OCI-LY3 (cell line): ENCODE measurements around the gene CUL9.

Source experiments
- EZH2phosphoT487 ChIP-seq: fragments of 200-600 bp; shearing (Covaris generic); IDR thresholded peaks from 2 replicates; pipeline ENCODE4 v1.6.1; 2018; ENCODE audit warnings: antibody characterized with exemption, mixed run types, low read depth
- TF ChIP-seq, protein P1 (sequence below): fragments of 200-600, 300-600 bp; sonication (generic); IDR thresholded peaks from 2 replicates; pipeline ENCODE4 v1.5.1; 2014; ENCODE audit warnings: antibody characterized with exemption, low read length, low read depth

DNA sequence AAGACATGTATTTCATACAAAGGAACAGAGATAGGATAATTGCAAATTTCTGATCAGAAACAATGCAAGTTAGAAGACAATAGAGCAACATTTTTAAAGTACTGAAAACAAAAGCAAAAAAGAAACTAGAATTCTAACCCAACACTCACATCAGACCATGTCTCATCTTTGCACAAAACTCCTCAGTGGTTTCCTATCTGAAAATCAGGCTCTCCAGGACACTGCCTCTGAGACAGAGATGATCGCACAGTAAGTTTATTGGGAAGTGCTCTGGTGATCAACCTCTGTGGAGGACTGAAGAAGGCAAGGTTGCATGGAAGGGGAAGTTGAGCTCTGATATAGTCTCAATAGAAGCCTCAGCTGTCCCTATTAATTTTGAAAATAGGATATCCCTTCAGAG is 59.0 kb downstream of the CUL9 start:
- TF ChIP-seq, protein P1, sequence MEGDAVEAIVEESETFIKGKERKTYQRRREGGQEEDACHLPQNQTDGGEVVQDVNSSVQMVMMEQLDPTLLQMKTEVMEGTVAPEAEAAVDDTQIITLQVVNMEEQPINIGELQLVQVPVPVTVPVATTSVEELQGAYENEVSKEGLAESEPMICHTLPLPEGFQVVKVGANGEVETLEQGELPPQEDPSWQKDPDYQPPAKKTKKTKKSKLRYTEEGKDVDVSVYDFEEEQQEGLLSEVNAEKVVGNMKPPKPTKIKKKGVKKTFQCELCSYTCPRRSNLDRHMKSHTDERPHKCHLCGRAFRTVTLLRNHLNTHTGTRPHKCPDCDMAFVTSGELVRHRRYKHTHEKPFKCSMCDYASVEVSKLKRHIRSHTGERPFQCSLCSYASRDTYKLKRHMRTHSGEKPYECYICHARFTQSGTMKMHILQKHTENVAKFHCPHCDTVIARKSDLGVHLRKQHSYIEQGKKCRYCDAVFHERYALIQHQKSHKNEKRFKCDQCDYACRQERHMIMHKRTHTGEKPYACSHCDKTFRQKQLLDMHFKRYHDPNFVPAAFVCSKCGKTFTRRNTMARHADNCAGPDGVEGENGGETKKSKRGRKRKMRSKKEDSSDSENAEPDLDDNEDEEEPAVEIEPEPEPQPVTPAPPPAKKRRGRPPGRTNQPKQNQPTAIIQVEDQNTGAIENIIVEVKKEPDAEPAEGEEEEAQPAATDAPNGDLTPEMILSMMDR, result no peak
- no peak for TF ChIP-seq EZH2phosphoT487
